Superior temporal gyrus (tissue), 1 donor: Measurements from ENCODE around the gene POU2F1.

ENCODE experiments used
- DNase-seq: peaks from one replicate; pipeline ENCODE4 v3.0.0-alpha.2; 2016; ENCODE audit errors: extremely low spot score

The POU2F1 gene

GRCh38 chr1:167423684-167424619, 203.3 kb downstream of the POU2F1 start:
- DNase-seq = no peak

- no peak for DNase-seq
Observed at GRCh38 chr1:167425482-167425881, 204.8 kb downstream of the POU2F1 start.

- DNase-seq = no peak
Observed at GRCh38 chr1:167426716-167427115, 206.0 kb downstream of the POU2F1 start.

- no peak for DNase-seq
Observed at GRCh38 chr1:167427848-167428247, 207.2 kb downstream of the POU2F1 start.

GRCh38 chr1:167428395-167428794, 207.7 kb downstream of the POU2F1 start:
- DNase-seq = peak; percentile 40

- no peak for DNase-seq
Observed at GRCh38 chr1:167429612-167430011, 208.9 kb downstream of the POU2F1 start.

- DNase-seq = no peak
Observed at GRCh38 chr1:167430134-167430848, 209.6 kb downstream of the POU2F1 start.

- no peak for DNase-seq
Observed at GRCh38 chr1:167430849-167431242, 210.2 kb downstream of the POU2F1 start.

- no peak for DNase-seq
Observed at GRCh38 chr1:167431261-167431908, 210.7 kb downstream of the POU2F1 start.

GRCh38 chr1:167431909-167432650, 211.4 kb downstream of the POU2F1 start:
- DNase-seq = no peak

- DNase-seq = no peak
Observed at GRCh38 chr1:167432780-167433179, 212.1 kb downstream of the POU2F1 start.

GRCh38 chr1:167433884-167434283, 213.2 kb downstream of the POU2F1 start:
- DNase-seq = no peak

GRCh38 chr1:167434306-167434705, 213.6 kb downstream of the POU2F1 start:
- DNase-seq = no peak

- no peak for DNase-seq
Observed at GRCh38 chr1:167435484-167435883, 214.8 kb downstream of the POU2F1 start.

- no peak for DNase-seq
Observed at GRCh38 chr1:167438171-167439138, 217.8 kb downstream of the POU2F1 start.

GRCh38 chr1:167439301-167439988, 218.8 kb downstream of the POU2F1 start:
- peak; percentile 71 for DNase-seq

- no peak for DNase-seq
Observed at GRCh38 chr1:167440345-167440744, 219.7 kb downstream of the POU2F1 start.

- no peak for DNase-seq
Observed at GRCh38 chr1:167440776-167441175, 220.1 kb downstream of the POU2F1 start.

GRCh38 chr1:167441222-167441621, 220.5 kb downstream of the POU2F1 start:
- no peak for DNase-seq
